K562 (cell line): Measurements from ENCODE around the gene LYRM1. TPM values are rescaled to one million over a fixed set of nuclear protein-coding genes. Genes with fewer than 3 reads are reported as not detected.

ENCODE experiments used
- ATAC-seq: fragments of 200-7000 bp; cut with Tn5 transposase; 3 replicates; pipeline ENCODE4 v1.9.1; 2020; ENCODE audit warnings: moderate library complexity
- BruUV-seq: library from RNA; stranded (reverse); fragments of 400-500 nt; replicated peaks from 2 replicates; lab custom pipeline; 2021; lab: Mats Ljungman, UMichigan
- CTCF ChIA-PET: fragments of 300-600 bp; formaldehyde crosslinking; extraction: SDS; loops from one replicate; lab custom pipeline; 2021; ENCODE audit warnings: low intra/inter-chr PET ratio; lab: Yijun Ruan, JAX
- POLR2A ChIA-PET: fragments of 300-600, 350-650 bp; sonication (Branson Sonifier 250); formaldehyde crosslinking; extraction: SDS; loops from one replicate; lab custom pipeline; 2021; ENCODE audit warnings: antibody characterized with exemption, inconsistent platforms; lab: Yijun Ruan, JAX
- DNase-seq, 4 experiments: peaks; one replicate each; pipeline versions ENCODE4 v3.0.0 to v3.0.0-alpha.2; 2011 to 2018; ENCODE audit warnings: low spot score in 3 of 4, mixed read lengths in 3 of 4; ENCODE audit errors: extremely low read depth in 1 of 4
- FAIRE-seq: peaks from 2 replicates; lab custom pipeline; 2011; peaks lifted over from hg19 to GRCh38; lab: Jason Lieb, UNC
- H2AFZ ChIP-seq: 2 replicates; pipeline ENCODE4 v1.6.0; 2011; ENCODE audit warnings: low read depth, low read length, control low read depth, inconsistent platforms
- H3K27ac ChIP-seq: fragments of 200-600 bp; 3 replicates; pipeline ENCODE4 v1.8.0; 2011; ENCODE audit warnings: low read depth, mild to moderate bottlenecking, control low read depth, inconsistent platforms, low read length, moderate library complexity, mixed read lengths; ENCODE audit errors: extremely low read depth
- H3K27me3 ChIP-seq, 2 experiments: fragments of 300-600 bp in 1 of 2; 2 replicates in 1 of 2; 3 replicates in 1 of 2; pipeline versions ENCODE4 v1.6.0 to v1.8.0; 2011; ENCODE audit warnings: inconsistent platforms in 2 of 2, low read length in 2 of 2, mild to moderate bottlenecking in 1 of 2, mixed read lengths in 1 of 2, moderate library complexity in 1 of 2; ENCODE audit not compliant: control insufficient read depth in 2 of 2, insufficient read depth in 2 of 2
- H3K36me3 ChIP-seq: fragments of 300-600 bp; 3 replicates; pipeline ENCODE4 v1.8.0; 2011; ENCODE audit warnings: mild to moderate bottlenecking, low read length, inconsistent platforms; ENCODE audit not compliant: control insufficient read depth, insufficient read depth
- H3K4me1 ChIP-seq, 2 experiments: fragments of 200-600 bp in 1 of 2; replicated peaks in 1 of 2; 2 replicates in 1 of 2; 3 replicates in 1 of 2; pipeline versions ENCODE4 v1.5.1 to v1.8.0; 2011; ENCODE audit warnings: inconsistent platforms in 2 of 2, low read length in 2 of 2, mild to moderate bottlenecking in 1 of 2, mixed read lengths in 1 of 2, moderate library complexity in 1 of 2; ENCODE audit not compliant: control insufficient read depth in 2 of 2, insufficient read depth in 2 of 2
- H3K4me2 ChIP-seq: 2 replicates; pipeline ENCODE4 v1.6.1; 2011; ENCODE audit warnings: low read length, control low read depth, inconsistent platforms, mixed read lengths; ENCODE audit not compliant: insufficient read depth
- H3K4me3 ChIP-seq: fragments of 200-600 bp; sonication (generic), shearing (Covaris generic); 2 replicates; pipeline ENCODE4 v1.5.1; 2016; ENCODE audit warnings: control low read depth, inconsistent platforms
- H3K79me2 ChIP-seq: fragments of 200-600 bp; 3 replicates; pipeline ENCODE4 v1.8.0; 2011; ENCODE audit warnings: low read length, inconsistent platforms; ENCODE audit not compliant: control insufficient read depth, insufficient read depth
- H3K9ac ChIP-seq, 2 experiments: 2 replicates each; pipeline versions ENCODE4 v1.6.0 to v1.6.1; 2011; ENCODE audit warnings: low read depth in 2 of 2, low read length in 2 of 2, control low read depth in 1 of 2, inconsistent platforms in 1 of 2, mild to moderate bottlenecking in 1 of 2, mixed read lengths in 1 of 2; ENCODE audit not compliant: insufficient read depth in 1 of 2
- H3K9me1 ChIP-seq: one replicate; pipeline ENCODE4 v1.6.0; 2011; ENCODE audit warnings: inconsistent platforms, mild to moderate bottlenecking, low read length, moderate library complexity; ENCODE audit not compliant: control insufficient read depth, insufficient read depth
- H3K9me3 ChIP-seq: replicated peaks from 2 replicates; pipeline ENCODE4 v1.5.1; 2011; ENCODE audit warnings: low read depth, low read length, inconsistent platforms; ENCODE audit not compliant: control insufficient read depth, insufficient read depth
- H4K20me1 ChIP-seq: replicated peaks from 2 replicates; pipeline ENCODE4 v1.6.1; 2011; ENCODE audit warnings: low read length, inconsistent platforms, mixed read lengths; ENCODE audit not compliant: control insufficient read depth, insufficient read depth
- ARID4B ChIP-seq: sonication (generic); formaldehyde crosslinking; IDR thresholded peaks from 2 replicates; pipeline ENCODE4 v1.8.0; 2022; ENCODE audit warnings: mild to moderate bottlenecking, missing genetic modification reagents
- EGR1 ChIP-seq: fragments of 450-650 bp; conservative IDR thresholded peaks from 2 replicates; pipeline ENCODE4 v1.6.1; 2017; ENCODE audit warnings: mild to moderate bottlenecking
- ERF ChIP-seq: fragments of 450-650 bp; formaldehyde crosslinking; IDR thresholded peaks from 2 replicates; pipeline ENCODE4 v1.4.0; 2020; ENCODE audit warnings: mild to moderate bottlenecking, mixed read lengths
- MAFF ChIP-seq: IDR thresholded peaks from 2 replicates; pipeline ENCODE4 v1.6.1; 2012; ENCODE audit warnings: low read length, improper control_type of control experiment
- YBX1 ChIP-seq: fragments of 450-650 bp; IDR thresholded peaks from 2 replicates; pipeline ENCODE4 v1.7.1; 2016; ENCODE audit warnings: mild to moderate bottlenecking
- ZNF146 ChIP-seq: IDR thresholded peaks from one replicate; pipeline ENCODE4 v1.6.1; 2018; ENCODE audit warnings: missing compliant biosample characterization; ENCODE audit not compliant: unreplicated experiment
- ZNF444 ChIP-seq: fragments of 250-450 bp; sonication (Bioruptor Pico); IDR thresholded peaks from 2 replicates; pipeline ENCODE4 v1.4.0; 2020; ENCODE audit warnings: mild to moderate bottlenecking, moderate library complexity
- WGBS: fragments of 100-300 bp; shearing (Covaris generic); methylation state at CpG from one replicate; pipeline ENCODE4 v1.1.6; 2016; ENCODE audit warnings: low coverage, mixed read lengths; ENCODE audit not compliant: insufficient coverage; ENCODE audit errors: missing lambda C conversion rate; 5-methylcytosine and 5-hydroxymethylcytosine counted together
- in situ Hi-C: fragments of 300-500 bp; cut with MboI; formaldehyde crosslinking; loops from 4 replicates; pipeline ENCODE4 v1.15.0; 2018; ENCODE audit warnings: inconsistent platforms, mixed read lengths
- intact Hi-C: fragments of 100-400 bp; cut with micrococcal nuclease; formaldehyde crosslinking; loops from 2 replicates; pipeline ENCODE4 v1.14.2; 2022
- polyA plus RNA-seq, 8 experiments: library from polyadenylated mRNA; depleted of rRNA in 4 of 8; stranded (reverse) in 5 of 8; unstranded in 3 of 8; fragments of >200 nt; fragmentation: Nextera tagmentation in 2 of 8; fragmentation: Illumina TruSeq in 1 of 8; extraction: Ambion mirVana in 2 of 8; extraction: Trizol in 1 of 8; gene quantifications; 2 replicates each; pipeline versions ENCODE4 v1.2.1 to v1.2.3, GENCODE V29; 2011 to 2014; ENCODE audit warnings: inconsistent platforms in 1 of 8, missing spikeins in 1 of 8
- total RNA-seq, 7 experiments: library from RNA; depleted of rRNA in 6 of 7; stranded (reverse); fragments of >200 nt in 6 of 7; fragmentation: Illumina TruSeq in 2 of 7; extraction: Trizol in 2 of 7; gene quantifications; 2 replicates each; pipeline versions ENCODE4 v1.2.1 to v1.2.3, GENCODE V29; 2011 to 2021; ENCODE audit warnings: low replicate concordance in 1 of 7
- TF ChIP-seq, protein P1 (sequence below): sonication (generic); formaldehyde crosslinking; IDR thresholded peaks from 2 replicates; pipeline ENCODE4 v1.8.0; 2022; ENCODE audit warnings: missing genetic modification reagents, mild to moderate bottlenecking, moderate library complexity, borderline replicate concordance
- TF ChIP-seq, protein P2 (sequence below): fragments of 250-450 bp; sonication (Bioruptor Pico); IDR thresholded peaks from 2 replicates; pipeline ENCODE4 v1.5.0; 2021

The LYRM1 gene
- total and polyA plus RNA-seq, 9 of the 15 experiments (the other 6 are each of a cell fraction or from before 2014, with no cell fraction given) = 17.5 to 44.1 (median 32.7) TPM

DNA sequence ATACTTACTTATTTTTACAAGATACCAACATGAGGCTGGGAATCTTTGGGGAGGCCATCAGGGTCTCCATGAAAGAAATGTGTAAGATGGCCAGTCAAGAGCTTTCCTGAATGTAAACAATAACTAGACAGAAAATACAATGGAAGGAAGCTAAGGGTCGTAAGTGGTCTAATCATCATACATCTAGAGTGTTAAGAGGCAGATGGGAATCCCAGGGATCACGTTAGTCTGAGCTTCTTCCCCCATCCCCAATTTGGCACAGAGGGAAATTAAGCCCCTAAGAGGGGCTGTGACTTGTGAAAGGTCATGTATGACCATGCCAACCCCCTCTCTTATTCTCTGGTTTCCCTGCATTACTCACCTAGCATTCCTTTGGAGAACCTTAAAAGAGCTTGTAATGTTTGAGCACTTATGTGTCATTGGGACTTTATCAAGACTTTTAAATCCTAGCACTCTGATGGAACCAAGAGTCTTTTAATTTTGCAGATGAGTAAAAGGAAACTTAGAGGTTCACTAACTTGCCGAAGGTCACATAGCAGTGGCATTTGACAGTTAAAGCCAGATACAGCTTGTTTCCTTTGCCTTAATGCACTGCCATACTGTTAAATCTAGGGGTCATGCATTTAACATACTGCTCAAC, 46.5 kb upstream of the LYRM1 start:
- no peak overlapping the region for H3K4me2 ChIP-seq

DNA sequence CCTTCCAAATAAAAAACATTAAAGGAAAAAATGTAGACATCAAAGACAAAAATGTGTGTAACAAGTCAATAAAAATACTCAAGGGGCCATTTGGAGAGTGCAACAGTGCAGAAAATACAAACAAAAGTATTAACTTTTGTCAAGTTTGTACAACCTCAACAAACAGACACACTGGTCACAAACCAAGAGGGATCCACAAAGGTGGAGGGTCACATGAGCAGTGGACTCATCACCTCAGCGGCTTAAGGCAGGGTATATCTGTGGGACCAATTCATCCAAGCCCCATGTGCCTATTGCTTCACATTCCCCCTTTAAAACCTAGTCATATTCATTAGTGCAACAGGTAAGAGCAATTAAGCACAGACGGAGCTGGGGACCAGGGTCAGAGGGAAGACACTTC, 45.6 kb upstream of the LYRM1 start:
- Histone ChIP-seq H4K20me1 (no peaks in the 10 kb centered on the region), H3K36me3 (peaks cover 10% of the 10 kb centered on the region; the same call in 2 of the 3 replicates), H2AFZ (no peak overlapping the region), H3K9me3 (no peaks in the 10 kb centered on the region), H3K27ac (no peak overlapping the region), H3K4me1 (no peaks in the 10 kb centered on the region; a peak in 1 of 5 replicates), H3K9me1 (no peaks in the 10 kb centered on the region), H3K4me3 (no peak overlapping the region), H3K9ac (no peak overlapping the region), H3K4me2 (no peak overlapping the region), H3K27me3 (no peaks in the 10 kb centered on the region), H3K79me2 (no peaks in the 10 kb centered on the region)
- WGBS = 58% methylated on average over 2 of the region's 2 CpGs
- ATAC-seq (no peak), FAIRE-seq (no peak), DNase-seq (no peak)
- intact Hi-C loops = loop anchor here (5.0 to 10.0 kb wide), 3 partner anchors 47 to 450 kb away; partner anchors contain the start of genes DCUN1D3 and LYRM1
- no TSS peak for BruUV-seq
- POLR2A ChIA-PET = interaction anchor here (0.9 to 1.4 kb wide), 2 partner anchors 8 to 11 kb away, joined by 5 to 8 read pairs; no protein-coding TSS in a partner anchor
- CTCF ChIA-PET = no interaction called here
- in situ Hi-C loops = loop anchor here (5.0 kb wide), 2 partner anchors 97 to 232 kb away; no protein-coding TSS in a partner anchor
- TF ChIP-seq YBX1 (no peak), ARID4B (CRISPR knock-in tag) (no peak), ZNF146 (CRISPR knock-in tag) (no peak)
- TF ChIP-seq, protein P1, sequence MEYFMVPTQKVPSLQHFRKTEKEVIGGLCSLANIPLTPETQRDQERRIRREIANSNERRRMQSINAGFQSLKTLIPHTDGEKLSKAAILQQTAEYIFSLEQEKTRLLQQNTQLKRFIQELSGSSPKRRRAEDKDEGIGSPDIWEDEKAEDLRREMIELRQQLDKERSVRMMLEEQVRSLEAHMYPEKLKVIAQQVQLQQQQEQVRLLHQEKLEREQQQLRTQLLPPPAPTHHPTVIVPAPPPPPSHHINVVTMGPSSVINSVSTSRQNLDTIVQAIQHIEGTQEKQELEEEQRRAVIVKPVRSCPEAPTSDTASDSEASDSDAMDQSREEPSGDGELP (CRISPR knock-in tag) = no peak
- TF ChIP-seq, protein P2, sequence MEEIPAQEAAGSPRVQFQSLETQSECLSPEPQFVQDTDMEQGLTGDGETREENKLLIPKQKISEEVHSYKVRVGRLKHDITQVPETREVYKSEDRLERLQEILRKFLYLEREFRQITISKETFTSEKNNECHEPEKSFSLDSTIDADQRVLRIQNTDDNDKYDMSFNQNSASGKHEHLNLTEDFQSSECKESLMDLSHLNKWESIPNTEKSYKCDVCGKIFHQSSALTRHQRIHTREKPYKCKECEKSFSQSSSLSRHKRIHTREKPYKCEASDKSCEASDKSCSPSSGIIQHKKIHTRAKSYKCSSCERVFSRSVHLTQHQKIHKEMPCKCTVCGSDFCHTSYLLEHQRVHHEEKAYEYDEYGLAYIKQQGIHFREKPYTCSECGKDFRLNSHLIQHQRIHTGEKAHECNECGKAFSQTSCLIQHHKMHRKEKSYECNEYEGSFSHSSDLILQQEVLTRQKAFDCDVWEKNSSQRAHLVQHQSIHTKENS = no peak

More for the DNA sequence above, 46.5 kb upstream of the LYRM1 start:
- no peaks in the 10 kb centered on the region for H3K9me3 ChIP-seq
- DNase-seq = no peak
- H3K9ac ChIP-seq = no peak overlapping the region
- in situ Hi-C loops = loop anchor here (5.0 kb wide), 1 partner anchor 233 kb away; no protein-coding TSS in a partner anchor
- TF ChIP-seq MAFF = no peak
- no peak for TF ChIP-seq ZNF444
- TF ChIP-seq ERF (CRISPR knock-in tag) = no peak
- TF ChIP-seq EGR1 = no peak
- TF ChIP-seq, all 486 proteins: peak for 0
- no peaks in the 10 kb centered on the region; a peak in 1 of 5 replicates for H3K4me1 ChIP-seq
- FAIRE-seq = no peak
- H4K20me1 ChIP-seq = no peaks in the 10 kb centered on the region
- ChIA-PET POLR2A (interaction anchor here (1.5 to 1.6 kb wide), 2 partner anchors 12 to 13 kb away, joined by 4 to 6 read pairs; no protein-coding TSS in a partner anchor), CTCF (no interaction called here)
- no peaks in the 10 kb centered on the region for H3K9me1 ChIP-seq
- no peaks in the 10 kb centered on the region for H3K79me2 ChIP-seq
- no peak overlapping the region for H3K4me3 ChIP-seq
- no peak overlapping the region for H2AFZ ChIP-seq
- 68% methylated on average over 3 of the region's 3 CpGs for WGBS
- no TSS peak for BruUV-seq
- intact Hi-C loops = loop anchor here (5.0 to 10.0 kb wide), 3 partner anchors 48 to 451 kb away; partner anchors contain the start of genes DCUN1D3 and LYRM1
- ATAC-seq = no peak
- no peaks in the 10 kb centered on the region for H3K27me3 ChIP-seq
- H3K27ac ChIP-seq = no peak overlapping the region
- H3K36me3 ChIP-seq = peaks cover 11% of the 10 kb centered on the region; the same call in 1 of the 3 replicates
